ENCODE data around the gene C10orf90.

C10orf90 gene

GRCh38 chr10:126455766-126456405 lies 214.6 kb downstream of the C10orf90 start:
- DNase-seq: no peak

GRCh38 chr10:126455036-126455765 lies 215.3 kb downstream of the C10orf90 start:
- DNase-seq: no peak

GRCh38 chr10:126454045-126454751 lies 216.3 kb downstream of the C10orf90 start:
- DNase-seq: no peak

- no peak for DNase-seq
Measured at GRCh38 chr10:126452245-126452644, 218.2 kb downstream of the C10orf90 start.

DNA sequence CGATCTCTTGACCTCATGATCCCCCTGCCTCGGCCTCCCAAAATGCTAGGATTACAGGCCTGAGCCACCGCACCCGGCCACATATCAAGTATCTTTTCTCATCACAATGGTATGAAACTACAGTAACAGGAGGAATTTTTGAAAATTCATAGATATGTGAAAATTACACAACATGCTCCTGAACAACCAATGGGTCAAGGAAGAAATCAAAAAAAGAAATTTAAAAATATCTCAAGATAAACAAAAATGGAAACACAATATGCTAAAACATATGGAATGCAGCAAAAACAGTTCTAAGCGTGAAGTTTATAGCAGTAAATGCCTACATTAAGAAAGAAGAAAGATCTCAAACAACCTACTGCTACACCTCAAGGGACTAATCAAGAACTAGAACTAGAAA lies 222.4 kb downstream of the C10orf90 start:
- DNase-seq: no peak

DNA sequence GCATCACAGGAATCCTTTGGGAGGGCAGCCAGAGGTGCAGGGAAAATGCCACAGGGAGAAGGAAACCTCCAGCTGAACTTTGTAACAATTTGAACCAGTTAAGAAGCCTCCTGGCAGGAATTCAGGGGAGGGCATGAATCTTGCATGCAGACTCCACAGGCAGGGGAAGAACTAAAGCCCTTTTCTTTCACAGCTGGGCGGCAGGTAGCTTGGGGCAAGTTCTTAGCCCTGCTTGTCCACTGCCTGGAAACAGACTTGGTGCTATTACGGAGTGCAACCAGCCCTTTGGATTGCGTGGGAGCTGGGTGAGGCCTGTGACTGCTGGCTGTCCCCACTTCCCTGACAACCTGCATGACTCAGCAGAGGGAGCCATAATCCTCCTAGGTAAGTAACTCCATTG lies 230.6 kb downstream of the C10orf90 start:
- no peak for DNase-seq

GRCh38 chr10:126438407-126438783 lies 232.1 kb downstream of the C10orf90 start:
- DNase-seq: no peak

GRCh38 chr10:126437635-126438406 lies 232.7 kb downstream of the C10orf90 start:
- no peak for DNase-seq

DNA sequence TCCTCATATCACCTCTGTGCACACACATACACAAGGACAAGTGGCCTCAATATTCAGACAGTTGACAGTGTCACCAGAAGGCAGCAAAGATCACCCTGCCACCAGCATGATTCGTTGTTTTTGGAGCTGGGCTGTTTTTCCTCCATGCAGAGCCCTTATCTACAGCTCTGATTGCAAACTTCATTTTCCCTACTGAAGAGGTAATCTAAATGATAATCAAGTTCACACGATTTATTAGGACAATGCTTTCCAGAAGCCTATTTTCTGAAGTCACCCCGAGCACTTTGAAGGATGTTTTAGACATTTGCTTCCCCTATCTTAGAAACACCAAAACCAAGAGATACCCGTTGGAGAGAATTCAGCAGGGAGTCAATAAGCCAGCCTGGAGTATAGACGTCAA lies 236.3 kb downstream of the C10orf90 start:
- no peak for DNase-seq

- no peak for DNase-seq
Measured at GRCh38 chr10:126433351-126433750, 237.1 kb downstream of the C10orf90 start.

- DNase-seq: no peak
Measured at GRCh38 chr10:126432507-126432906, 238.0 kb downstream of the C10orf90 start.

- DNase-seq: no peak
Measured at GRCh38 chr10:126431816-126432215, 238.7 kb downstream of the C10orf90 start.

DNA sequence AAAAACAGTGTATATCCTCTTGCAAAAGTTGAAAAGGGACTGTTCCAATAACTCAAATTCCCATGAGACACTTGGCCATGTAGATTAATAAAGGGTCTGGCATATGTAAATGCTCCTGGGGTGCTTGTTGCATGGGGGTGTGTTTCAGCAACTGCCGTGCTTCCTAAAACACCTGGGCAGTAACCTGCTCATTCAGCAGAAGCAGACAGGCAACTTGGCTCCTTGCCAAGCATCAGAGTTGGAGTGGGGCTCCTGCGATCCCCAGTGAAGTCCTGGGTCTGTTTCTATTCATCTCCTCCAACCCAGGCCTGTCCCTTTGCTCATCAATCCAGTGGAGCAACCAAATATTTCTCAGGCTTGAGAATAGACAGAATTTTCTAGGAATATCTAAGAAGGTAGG lies 240.0 kb downstream of the C10orf90 start:
- no peak for DNase-seq

- no peak for DNase-seq
Measured at GRCh38 chr10:126429275-126429674, 241.2 kb downstream of the C10orf90 start.

- DNase-seq: no peak
Measured at GRCh38 chr10:126425489-126426065, 244.9 kb downstream of the C10orf90 start.

DNA sequence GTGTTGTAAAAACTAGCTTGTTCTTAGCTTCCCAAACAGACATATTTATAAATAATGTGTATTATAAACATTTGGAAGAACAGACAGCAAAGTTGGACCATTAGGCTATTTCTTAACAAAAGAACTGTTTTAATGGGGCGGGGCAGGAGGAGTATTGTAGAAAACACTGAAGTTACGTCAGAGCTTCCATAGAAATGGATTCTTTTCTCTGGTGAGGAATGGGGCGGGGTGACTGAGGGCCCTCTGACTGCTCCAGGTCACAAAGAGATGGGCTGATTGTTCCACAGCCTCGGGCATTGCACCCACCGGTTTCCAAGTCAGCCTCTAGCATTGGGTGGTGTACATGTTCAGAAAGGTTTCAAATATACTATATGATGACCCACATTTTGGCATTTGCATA lies 245.5 kb downstream of the C10orf90 start:
- DNase-seq: no peak

- no peak for DNase-seq
Measured at GRCh38 chr10:126423732-126424491, 246.6 kb downstream of the C10orf90 start.

DNA sequence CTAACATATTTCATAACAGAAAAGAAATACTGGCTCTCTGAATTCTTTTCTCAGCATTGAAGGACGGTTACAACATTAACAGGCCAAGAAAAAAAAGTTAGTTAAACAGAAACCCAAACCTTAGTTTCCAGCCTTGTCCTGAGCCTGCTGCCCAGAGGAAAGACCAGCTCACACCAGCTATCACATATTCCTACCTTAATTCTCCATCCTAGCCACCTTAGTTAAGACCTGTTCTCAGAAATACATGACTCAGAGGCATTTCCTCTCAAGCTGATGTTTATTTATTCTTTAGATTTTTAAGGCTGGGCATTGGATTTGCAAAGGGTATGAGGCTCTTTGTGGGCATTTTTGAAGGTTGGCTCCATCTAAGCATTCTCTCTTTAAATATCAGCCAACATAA lies 247.9 kb downstream of the C10orf90 start:
- no peak for DNase-seq

- DNase-seq: no peak
Measured at GRCh38 chr10:126421756-126422256, 248.7 kb downstream of the C10orf90 start.

DNA sequence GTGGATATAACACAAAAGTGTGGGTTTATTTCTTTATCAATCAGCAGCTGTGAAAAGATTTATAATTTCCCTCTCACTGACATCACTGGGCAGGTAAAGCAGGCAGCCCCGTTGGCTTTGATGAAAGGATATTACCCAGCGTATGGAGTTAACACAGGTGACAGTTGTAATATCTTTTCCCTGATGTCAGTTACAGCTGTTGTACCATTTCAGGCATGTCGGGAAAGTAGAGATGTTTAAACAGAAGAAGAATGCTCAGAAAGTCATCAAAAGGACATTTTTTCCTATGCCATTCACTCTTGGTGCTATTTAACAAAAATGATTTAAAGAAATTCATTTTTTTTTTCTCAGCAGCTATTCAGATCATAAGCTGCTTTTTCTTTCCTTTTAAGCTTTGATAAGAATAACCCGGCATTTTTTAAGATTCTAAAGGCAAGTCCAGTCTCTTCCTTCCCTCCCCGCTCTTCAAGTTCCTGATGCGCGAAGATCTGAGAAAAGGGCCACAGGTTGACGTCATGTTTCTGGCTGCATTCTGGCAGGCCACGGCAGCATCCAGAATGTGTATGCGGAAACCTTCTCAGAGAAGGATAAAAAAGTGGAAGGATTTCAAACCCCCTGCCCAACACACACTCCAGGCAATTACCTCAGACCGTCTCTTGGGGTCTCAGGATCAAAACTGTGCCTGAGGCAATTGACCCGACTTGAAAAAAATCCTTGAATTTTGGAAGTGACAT lies 249.8 kb downstream of the C10orf90 start:
- DNase-seq: no peak

GRCh38 chr10:126417220-126417825 lies 253.2 kb downstream of the C10orf90 start:
- DNase-seq: no peak
